Hair follicular keratinocyte (primary cell): ENCODE results near the gene BDH2. TPM values are rescaled to one million over a fixed set of nuclear protein-coding genes. Genes with fewer than 3 reads are reported as not detected.

Experiments
- total RNA-seq: library from RNA; depleted of rRNA; stranded (reverse); fragments of >200 nt; gene quantifications from 2 replicates; pipeline ENCODE4 v1.2.3, GENCODE V29; 2015

The BDH2 gene
- 20.4 and 37.9 TPM in 2 replicates for total RNA-seq

DNA sequence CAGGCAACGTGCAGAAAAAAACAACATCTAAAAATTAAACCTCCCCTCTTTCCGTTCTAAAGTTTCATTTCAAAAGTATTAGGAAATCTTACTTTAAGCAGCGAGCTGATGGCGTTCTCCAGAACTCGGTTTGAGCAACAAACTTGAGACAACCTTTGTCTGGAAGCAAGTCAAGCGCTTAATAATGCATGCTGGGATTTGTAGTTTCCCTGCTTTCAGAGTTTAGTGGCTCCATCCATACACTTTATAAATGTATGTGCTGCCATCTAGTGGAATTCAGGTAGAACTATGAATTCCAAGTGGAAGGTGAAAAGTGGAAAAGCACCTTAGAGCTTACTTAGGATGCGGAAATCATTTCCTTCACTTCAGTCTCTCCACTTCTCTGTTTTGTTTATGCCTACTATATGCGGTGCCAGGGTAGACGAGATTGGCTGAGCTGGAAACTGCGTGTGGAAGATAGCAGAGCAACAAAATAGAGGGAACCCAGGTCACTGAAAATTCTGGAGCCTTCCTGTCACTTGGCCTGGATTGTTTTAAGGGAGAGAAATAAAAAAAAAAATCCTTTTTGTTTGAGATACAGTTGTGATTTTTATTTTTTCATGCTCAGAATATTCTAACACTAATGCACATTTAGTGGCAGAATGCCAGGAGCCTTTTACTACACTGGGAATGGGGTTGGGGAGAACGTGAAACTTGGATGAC lies at the start of gene BDH2:
Gene BDH2, minus strand, starts transcription at position 144 of the 702 bp plus-strand sequence. CDS start 3,580 bp downstream, outside the sequence.

DNA sequence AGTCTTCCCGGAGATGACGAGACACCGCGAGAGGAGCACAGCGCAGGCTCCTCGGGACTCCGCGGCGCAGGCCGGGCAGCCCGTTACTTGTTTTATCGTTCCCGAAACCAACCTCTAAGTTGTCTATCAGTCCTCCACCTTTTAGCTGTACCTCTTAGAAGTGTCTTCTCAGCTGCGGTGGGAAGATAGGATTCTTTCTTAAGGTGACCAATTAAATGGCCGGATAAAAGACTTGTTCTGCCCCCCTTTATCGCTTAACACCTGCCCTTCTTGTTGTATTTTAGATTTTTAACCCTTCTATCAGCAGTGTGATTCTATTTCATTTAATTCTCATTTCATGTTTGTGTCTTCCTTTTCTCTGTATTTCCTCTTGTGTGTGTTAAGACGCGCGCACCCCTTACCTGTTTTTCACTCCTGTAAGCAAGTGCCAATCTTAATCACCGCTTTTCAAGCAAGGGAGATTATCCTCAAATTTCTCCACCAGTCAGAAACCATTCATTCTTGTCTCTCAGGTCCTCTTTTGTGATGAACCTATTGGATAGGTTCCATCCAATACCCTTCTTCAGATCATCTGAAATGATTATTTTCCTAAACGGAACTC lies 22.8 kb downstream of the BDH2 start, which contains the start of gene SLC9B2:
Gene SLC9B2, minus strand, starts transcription at position 15 of the 601 bp plus-strand sequence. CDS start 9,211 bp downstream, outside the sequence.

Other genes starting within 250 kb of the BDH2 start
- gene CISD2, start 230.8 kb downstream of the BDH2 start, total RNA-seq: 20.4 and 28.4 TPM in 2 replicates
- 0.08 TPM in 1 of 2 replicates, not detected in the other for gene SLC9B1, start 80.1 kb downstream of the BDH2 start, total RNA-seq
- gene SLC9B2, start 23.1 kb downstream of the BDH2 start, total RNA-seq: 18.7 and 21.3 TPM in 2 replicates
- gene CENPE, start 98.5 kb upstream of the BDH2 start, total RNA-seq: 4.9 and 14.6 TPM in 2 replicates